Endometrial microvascular endothelial cells (primary cell): Measurements from ENCODE around the gene FAM98A. TPM values are rescaled to one million over a fixed set of nuclear protein-coding genes. Genes with fewer than 3 reads are reported as not detected.

ENCODE experiments used
- in situ Hi-C: cut with HindIII; loops from 2 replicates; pipeline ENCODE4 v1.10.0; 2017; ENCODE audit warnings: low sequenced_read_pairs, low pct_unique_long_range_greater_than_20kb; ENCODE audit errors: inconsistent ontology term
- total RNA-seq: library from RNA; depleted of rRNA; stranded (reverse); fragments of >200 nt; gene quantifications from one replicate; pipeline ENCODE4 v1.2.3, GENCODE V29; 2015; ENCODE audit errors: inconsistent ontology term

FAM98A gene
- total RNA-seq, 1 donor from 2014 or later, result 57.1 TPM

GRCh38 chr2:33552758-33553461 is 46.2 kb downstream of the FAM98A start:
- in situ Hi-C loops, result no loop called here

GRCh38 chr2:33550206-33550605 is 48.9 kb downstream of the FAM98A start:
- in situ Hi-C loops, result no loop called here

GRCh38 chr2:33541243-33541642 is 57.9 kb downstream of the FAM98A start:
- in situ Hi-C loops, result no loop called here

- in situ Hi-C loops, result no loop called here
Observed at GRCh38 chr2:33535421-33535820, 63.7 kb downstream of the FAM98A start.

Other genes starting within 250 kb of the FAM98A start
- 50.1 TPM for gene RASGRP3, start 122.7 kb downstream of the FAM98A start, total RNA-seq